ENCODE results near the gene GADD45B.

Gene GADD45B

DNA sequence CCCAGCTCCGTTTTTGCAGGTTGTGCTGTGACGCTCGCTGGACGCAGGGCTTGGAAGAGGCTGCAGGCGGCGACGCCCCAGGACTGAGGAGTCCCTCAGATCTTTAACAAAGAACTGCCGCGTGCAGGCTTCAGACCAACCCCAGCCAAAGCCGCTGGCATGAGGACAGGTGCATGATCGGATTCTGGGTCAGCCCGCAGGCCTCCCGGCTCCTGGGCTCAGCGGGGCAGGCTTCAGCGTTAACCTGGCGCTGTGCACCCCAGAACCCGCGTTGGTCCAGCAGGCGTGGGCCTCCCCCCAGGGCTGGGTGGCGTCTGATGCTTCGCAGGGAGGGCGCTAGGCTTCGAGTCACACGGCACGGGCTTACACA, 47.6 kb upstream of the GADD45B start:
- H3K9ac ChIP-seq (ENCODE audit: low read length): no peak overlapping the region
- peaks cover 38% of the 10 kb centered on the region for H3K79me2 ChIP-seq (ENCODE audit: low read length)
- no peaks in the 10 kb centered on the region for H3K9me3 ChIP-seq (ENCODE audit: insufficient read depth, low read length)
- H3K36me3 ChIP-seq (replicated peaks; ENCODE audit: low read depth, low read length): peaks cover 53% of the 10 kb centered on the region
- TF ChIP-seq EZH2phosphoT487 (IDR thresholded peaks at IDR 0.05; ENCODE audit: low read depth): no peak
- TF ChIP-seq, protein P1, sequence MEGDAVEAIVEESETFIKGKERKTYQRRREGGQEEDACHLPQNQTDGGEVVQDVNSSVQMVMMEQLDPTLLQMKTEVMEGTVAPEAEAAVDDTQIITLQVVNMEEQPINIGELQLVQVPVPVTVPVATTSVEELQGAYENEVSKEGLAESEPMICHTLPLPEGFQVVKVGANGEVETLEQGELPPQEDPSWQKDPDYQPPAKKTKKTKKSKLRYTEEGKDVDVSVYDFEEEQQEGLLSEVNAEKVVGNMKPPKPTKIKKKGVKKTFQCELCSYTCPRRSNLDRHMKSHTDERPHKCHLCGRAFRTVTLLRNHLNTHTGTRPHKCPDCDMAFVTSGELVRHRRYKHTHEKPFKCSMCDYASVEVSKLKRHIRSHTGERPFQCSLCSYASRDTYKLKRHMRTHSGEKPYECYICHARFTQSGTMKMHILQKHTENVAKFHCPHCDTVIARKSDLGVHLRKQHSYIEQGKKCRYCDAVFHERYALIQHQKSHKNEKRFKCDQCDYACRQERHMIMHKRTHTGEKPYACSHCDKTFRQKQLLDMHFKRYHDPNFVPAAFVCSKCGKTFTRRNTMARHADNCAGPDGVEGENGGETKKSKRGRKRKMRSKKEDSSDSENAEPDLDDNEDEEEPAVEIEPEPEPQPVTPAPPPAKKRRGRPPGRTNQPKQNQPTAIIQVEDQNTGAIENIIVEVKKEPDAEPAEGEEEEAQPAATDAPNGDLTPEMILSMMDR (IDR thresholded peaks at IDR 0.05; ENCODE audit: low read depth, low read length): no peak
- H3K4me1 ChIP-seq (ENCODE audit: low read length): peaks cover 13% of the 10 kb centered on the region
- no peaks in the 10 kb centered on the region for H3K27me3 ChIP-seq (ENCODE audit: low read depth, low read length)
- H3K4me2 ChIP-seq (ENCODE audit: low read length): peak overlapping the region; percentile 65; the same call in 1 of the 2 replicates
- peaks cover 17% of the 10 kb centered on the region for H4K20me1 ChIP-seq (ENCODE audit: insufficient read depth, low read length)
- peak overlapping the region; percentile 85; the same call in 1 of the 2 replicates for H3K27ac ChIP-seq (ENCODE audit: low read length)
- H2AFZ ChIP-seq (ENCODE audit: low read depth, low read length): no peak overlapping the region
- H3K4me3 ChIP-seq (ENCODE audit: low read length): peak overlapping the region; percentile 80; the same call in 1 of the 2 replicates

DNA sequence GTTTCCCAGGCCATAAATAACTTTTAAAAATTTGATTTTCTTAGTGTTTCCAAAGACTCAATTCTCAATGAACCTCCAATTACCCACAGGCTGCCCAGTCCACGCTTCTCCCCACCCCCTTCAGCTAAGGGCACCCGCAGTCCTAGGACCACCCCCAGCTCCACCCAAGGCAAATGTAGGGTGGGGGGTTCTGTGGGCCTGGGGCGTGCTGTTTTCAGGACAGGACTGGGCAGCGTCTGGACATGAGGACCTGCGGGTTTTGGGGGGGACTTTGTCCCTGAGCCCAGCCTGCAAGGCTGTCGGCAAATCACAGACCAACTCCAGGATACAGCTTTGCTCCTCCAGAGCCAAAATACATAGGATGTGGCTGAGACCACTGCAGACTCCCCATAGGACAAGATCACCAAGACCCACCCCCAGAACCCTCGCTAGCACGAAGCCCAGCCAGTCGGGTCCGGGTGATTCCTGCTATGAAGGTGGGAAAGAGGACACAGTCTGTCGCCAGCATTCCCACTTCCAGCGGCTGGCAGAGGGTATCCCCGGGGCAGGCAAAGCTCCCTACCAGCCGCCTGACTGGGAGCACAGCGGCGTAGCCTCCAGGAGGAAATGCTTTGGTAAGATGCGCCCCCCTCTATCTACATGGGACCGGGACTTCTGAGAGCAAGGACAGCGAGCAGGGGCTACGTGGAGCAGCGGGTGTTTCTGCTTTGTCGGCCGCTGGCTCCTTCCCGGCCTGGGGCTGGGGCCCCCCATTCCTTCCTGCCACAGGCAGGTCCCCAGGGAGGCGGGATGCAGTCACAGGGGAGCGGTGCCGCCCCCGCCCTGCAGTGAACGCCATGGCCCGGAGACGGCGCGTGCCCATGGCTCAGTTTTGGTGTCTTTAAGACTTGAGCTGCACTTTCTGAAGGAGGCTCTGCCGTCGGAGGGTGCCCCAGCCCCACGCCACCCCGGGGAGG, 46.9 kb upstream of the GADD45B start:
- peaks cover 17% of the 10 kb centered on the region for H4K20me1 ChIP-seq (ENCODE audit: insufficient read depth, low read length)
- H3K4me3 ChIP-seq (ENCODE audit: low read length): no peak overlapping the region
- no peaks in the 10 kb centered on the region for H3K27me3 ChIP-seq (ENCODE audit: low read depth, low read length)
- no peak overlapping the region for H3K4me2 ChIP-seq (ENCODE audit: low read length)
- TF ChIP-seq EZH2phosphoT487 (IDR thresholded peaks at IDR 0.05; ENCODE audit: low read depth): no peak
- TF ChIP-seq, protein P1 (IDR thresholded peaks at IDR 0.05; ENCODE audit: low read depth, low read length): no peak
- H3K27ac ChIP-seq (ENCODE audit: low read length): no peak overlapping the region
- no peaks in the 10 kb centered on the region for H3K9me3 ChIP-seq (ENCODE audit: insufficient read depth, low read length)
- peaks cover 33% of the 10 kb centered on the region for H3K79me2 ChIP-seq (ENCODE audit: low read length)
- no peak overlapping the region for H2AFZ ChIP-seq (ENCODE audit: low read depth, low read length)
- H3K36me3 ChIP-seq (replicated peaks; ENCODE audit: low read depth, low read length): peaks cover 49% of the 10 kb centered on the region
- H3K9ac ChIP-seq (ENCODE audit: low read length): no peak overlapping the region
- peaks cover 13% of the 10 kb centered on the region for H3K4me1 ChIP-seq (ENCODE audit: low read length)

DNA sequence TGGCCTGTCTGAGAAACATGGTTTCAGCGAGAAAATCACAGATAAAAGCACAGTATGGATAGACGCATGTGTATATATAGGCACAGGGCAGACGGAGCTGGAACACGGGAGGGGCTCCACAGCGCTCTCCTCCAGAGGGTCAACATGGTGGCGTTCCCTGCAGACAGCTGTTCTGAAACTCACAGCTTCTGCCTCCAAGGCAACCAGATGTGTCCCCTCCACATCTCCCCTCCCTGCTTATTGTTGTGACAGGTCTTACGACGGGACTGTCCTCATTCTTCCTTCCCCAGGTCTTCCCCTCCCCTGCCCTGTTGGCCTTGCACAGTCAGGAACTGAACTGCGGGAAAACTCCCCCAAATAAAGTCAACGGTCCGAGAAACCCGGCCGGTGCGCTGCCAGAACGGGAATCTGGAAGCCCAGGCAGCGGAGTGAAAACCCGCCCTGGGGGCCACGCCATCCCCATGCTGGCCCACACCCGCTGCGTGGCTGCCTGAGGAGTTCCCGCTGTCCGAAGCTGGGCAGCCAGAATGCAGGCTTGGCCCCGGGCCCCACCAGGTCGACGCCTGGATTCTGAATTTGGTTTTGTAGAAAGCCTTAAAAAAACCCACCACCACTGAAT, 45.9 kb upstream of the GADD45B start:
- no peak overlapping the region for H3K4me2 ChIP-seq (ENCODE audit: low read length)
- H3K36me3 ChIP-seq (replicated peaks; ENCODE audit: low read depth, low read length): peaks cover 56% of the 10 kb centered on the region
- H3K4me3 ChIP-seq (ENCODE audit: low read length): no peak overlapping the region
- no peak for TF ChIP-seq EZH2phosphoT487 (IDR thresholded peaks at IDR 0.05; ENCODE audit: low read depth)
- TF ChIP-seq, protein P1 (IDR thresholded peaks at IDR 0.05; ENCODE audit: low read depth, low read length): no peak
- no peaks in the 10 kb centered on the region for H3K27me3 ChIP-seq (ENCODE audit: low read depth, low read length)
- H3K9ac ChIP-seq (ENCODE audit: low read length): no peak overlapping the region
- H3K9me3 ChIP-seq (ENCODE audit: insufficient read depth, low read length): no peaks in the 10 kb centered on the region
- H3K4me1 ChIP-seq (ENCODE audit: low read length): peaks cover 13% of the 10 kb centered on the region
- H3K27ac ChIP-seq (ENCODE audit: low read length): no peak overlapping the region
- peaks cover 30% of the 10 kb centered on the region for H3K79me2 ChIP-seq (ENCODE audit: low read length)
- H4K20me1 ChIP-seq (ENCODE audit: insufficient read depth, low read length): peaks cover 17% of the 10 kb centered on the region
- H2AFZ ChIP-seq (ENCODE audit: low read depth, low read length): no peak overlapping the region
